Nephron progenitor cell (in vitro differentiated cells): Measurements from ENCODE around the gene CABP1.

Experiments
- DNase-seq: peaks from one replicate; pipeline ENCODE4 v3.0.0; 2021
- H3K27ac Mint-ChIP-seq: 2 replicates; pipeline ENCODE4 v1.8.0; 2021; ENCODE audit warnings: mild to moderate bottlenecking, moderate library complexity, mixed read lengths
- H3K27me3 Mint-ChIP-seq: 2 replicates; pipeline ENCODE4 v1.8.0; 2021; ENCODE audit warnings: mild to moderate bottlenecking, low read depth, mixed read lengths; ENCODE audit not compliant: poor library complexity
- H3K36me3 Mint-ChIP-seq: 2 replicates; pipeline ENCODE4 v1.8.0; 2021; ENCODE audit warnings: low read depth, mixed read lengths
- H3K4me1 Mint-ChIP-seq: 2 replicates; pipeline ENCODE4 v1.8.0; 2021; ENCODE audit warnings: mixed read lengths
- H3K4me3 Mint-ChIP-seq: 2 replicates; pipeline ENCODE4 v1.8.0; 2021; ENCODE audit warnings: mild to moderate bottlenecking, moderate library complexity, mixed read lengths
- H3K9me3 Mint-ChIP-seq: 2 replicates; pipeline ENCODE4 v1.8.0; 2021; ENCODE audit warnings: mild to moderate bottlenecking, moderate library complexity, mixed read lengths
- TF ChIP-seq, protein P1 (sequence below): fragments of 200-600 bp; sonication (generic); IDR thresholded peaks from 2 replicates; pipeline ENCODE4 v1.5.0; 2021; ENCODE audit warnings: antibody characterized with exemption

CABP1 gene

GRCh38 chr12:120698665-120699064 is 58.2 kb downstream of the CABP1 start:
- TF ChIP-seq, protein P1, sequence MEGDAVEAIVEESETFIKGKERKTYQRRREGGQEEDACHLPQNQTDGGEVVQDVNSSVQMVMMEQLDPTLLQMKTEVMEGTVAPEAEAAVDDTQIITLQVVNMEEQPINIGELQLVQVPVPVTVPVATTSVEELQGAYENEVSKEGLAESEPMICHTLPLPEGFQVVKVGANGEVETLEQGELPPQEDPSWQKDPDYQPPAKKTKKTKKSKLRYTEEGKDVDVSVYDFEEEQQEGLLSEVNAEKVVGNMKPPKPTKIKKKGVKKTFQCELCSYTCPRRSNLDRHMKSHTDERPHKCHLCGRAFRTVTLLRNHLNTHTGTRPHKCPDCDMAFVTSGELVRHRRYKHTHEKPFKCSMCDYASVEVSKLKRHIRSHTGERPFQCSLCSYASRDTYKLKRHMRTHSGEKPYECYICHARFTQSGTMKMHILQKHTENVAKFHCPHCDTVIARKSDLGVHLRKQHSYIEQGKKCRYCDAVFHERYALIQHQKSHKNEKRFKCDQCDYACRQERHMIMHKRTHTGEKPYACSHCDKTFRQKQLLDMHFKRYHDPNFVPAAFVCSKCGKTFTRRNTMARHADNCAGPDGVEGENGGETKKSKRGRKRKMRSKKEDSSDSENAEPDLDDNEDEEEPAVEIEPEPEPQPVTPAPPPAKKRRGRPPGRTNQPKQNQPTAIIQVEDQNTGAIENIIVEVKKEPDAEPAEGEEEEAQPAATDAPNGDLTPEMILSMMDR = no peak
- H3K27me3 Mint-ChIP-seq = peaks cover 3% of the 10 kb centered on the region
- H3K4me1 Mint-ChIP-seq = peaks cover 6% of the 10 kb centered on the region
- H3K36me3 Mint-ChIP-seq = peaks cover 71% of the 10 kb centered on the region
- no peak for DNase-seq
- no peaks in the 10 kb centered on the region for H3K9me3 Mint-ChIP-seq
- peak overlapping the region; percentile 64 for H3K27ac Mint-ChIP-seq
- H3K4me3 Mint-ChIP-seq = no peak overlapping the region

DNA sequence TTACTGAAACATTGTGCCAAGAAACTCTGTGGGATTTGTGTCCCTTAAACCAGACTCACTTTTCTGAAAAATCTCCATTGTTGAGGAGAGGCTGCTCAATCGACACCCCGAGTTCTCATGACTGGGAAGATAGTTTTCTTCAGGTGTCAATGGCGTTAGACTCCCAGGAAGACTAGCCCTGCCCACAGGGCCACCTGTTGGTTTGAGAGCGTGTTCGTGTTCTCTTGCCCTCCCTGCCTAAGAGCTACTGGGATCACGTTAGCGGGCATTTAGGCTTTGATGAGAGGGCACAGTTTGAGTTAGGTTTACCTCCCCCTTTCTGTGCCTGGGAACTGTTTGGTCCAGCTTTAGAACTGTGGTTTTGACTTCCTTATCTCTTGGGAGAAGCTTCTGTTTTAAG is 59.1 kb downstream of the CABP1 start:
- Mint-ChIP-seq H3K4me1 (no peaks in the 10 kb centered on the region), H3K27me3 (no peaks in the 10 kb centered on the region), H3K36me3 (peaks cover 62% of the 10 kb centered on the region), H3K27ac (peak overlapping the region; percentile 13), H3K9me3 (no peaks in the 10 kb centered on the region), H3K4me3 (no peak overlapping the region)
- no peak for DNase-seq
- TF ChIP-seq, protein P1 = no peak

DNA sequence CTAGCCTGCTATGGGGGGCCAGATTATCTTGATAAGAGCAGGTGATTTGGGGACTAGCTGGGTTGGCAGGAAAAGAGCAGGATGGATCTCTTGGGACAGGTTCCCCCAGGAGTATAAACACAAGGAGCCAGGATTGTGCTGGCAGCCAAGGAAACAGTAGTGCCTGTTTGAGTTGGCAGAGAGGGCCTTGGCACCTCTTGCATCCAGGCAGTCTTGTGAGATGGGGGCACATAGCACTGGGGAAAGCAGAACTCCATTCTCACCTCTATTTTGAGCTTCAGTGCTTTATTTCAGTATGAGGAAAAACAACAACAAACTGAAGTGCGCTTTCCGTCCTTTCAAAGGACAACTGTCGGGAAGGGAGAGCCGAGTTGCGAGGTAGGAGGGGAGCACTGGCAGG is 60.5 kb downstream of the CABP1 start:
- Mint-ChIP-seq H3K9me3 (no peaks in the 10 kb centered on the region), H3K27ac (peak overlapping the region; percentile 6), H3K4me1 (no peaks in the 10 kb centered on the region), H3K36me3 (peaks cover 60% of the 10 kb centered on the region), H3K4me3 (no peak overlapping the region), H3K27me3 (no peaks in the 10 kb centered on the region)
- DNase-seq = no peak
- TF ChIP-seq, protein P1 = no peak

DNA sequence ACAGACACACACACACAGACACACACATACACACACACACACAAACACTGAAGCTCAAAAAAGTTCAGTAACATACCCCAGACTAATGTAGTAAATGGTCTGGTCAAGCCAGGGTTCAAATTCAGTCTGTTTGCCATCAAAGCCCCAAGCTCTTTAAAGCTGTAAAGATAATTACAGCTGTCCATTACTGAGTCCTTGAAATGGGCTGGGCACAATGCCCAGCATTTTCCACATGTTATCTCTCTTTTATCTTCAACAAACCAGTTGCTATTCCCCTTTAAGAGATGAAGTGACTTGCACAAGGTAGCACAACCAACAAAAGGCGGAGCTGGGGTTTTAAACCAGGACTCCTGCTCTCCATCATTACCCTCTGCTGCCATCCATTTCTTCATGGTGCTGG is 62.2 kb downstream of the CABP1 start:
- TF ChIP-seq, protein P1 = no peak
- Mint-ChIP-seq H3K27ac (no peak overlapping the region), H3K36me3 (peaks cover 44% of the 10 kb centered on the region), H3K27me3 (no peaks in the 10 kb centered on the region), H3K9me3 (no peaks in the 10 kb centered on the region), H3K4me1 (no peaks in the 10 kb centered on the region), H3K4me3 (no peak overlapping the region)
- DNase-seq = no peak

DNA sequence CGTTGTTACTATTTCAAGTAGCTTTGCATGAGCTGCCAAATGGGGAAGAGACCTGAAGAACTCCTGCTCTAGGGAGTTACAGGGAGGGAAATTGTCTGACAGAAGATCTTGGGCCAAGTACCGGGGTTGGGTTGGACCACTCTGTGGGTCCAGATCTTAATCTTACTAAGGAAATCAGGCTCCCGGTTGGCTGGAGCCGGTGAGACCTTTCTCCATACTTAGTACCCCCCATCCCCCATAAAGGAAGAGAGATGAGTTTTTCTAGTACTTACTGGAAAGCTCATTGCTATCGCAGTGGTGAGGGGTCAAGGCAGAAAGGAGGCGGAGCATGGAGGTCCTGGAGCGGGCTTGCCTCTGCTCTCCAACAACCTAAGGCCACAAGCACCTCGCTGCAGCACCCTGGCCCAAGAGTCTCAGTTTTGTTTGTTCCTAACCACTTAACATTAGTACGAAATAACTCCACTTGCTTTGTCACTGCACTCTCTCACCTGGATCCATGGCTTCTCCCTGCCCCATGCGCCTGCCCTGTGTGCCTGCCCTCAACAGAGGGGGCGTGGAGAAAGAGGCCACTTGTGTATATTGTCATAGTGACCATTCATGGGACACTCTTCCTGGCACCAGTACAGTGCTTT is 63.0 kb downstream of the CABP1 start:
- DNase-seq = no peak
- H3K4me1 Mint-ChIP-seq = peaks cover under 1% of the 10 kb centered on the region
- peaks cover 44% of the 10 kb centered on the region for H3K36me3 Mint-ChIP-seq
- TF ChIP-seq, protein P1 = no peak
- no peaks in the 10 kb centered on the region for H3K27me3 Mint-ChIP-seq
- H3K9me3 Mint-ChIP-seq = no peaks in the 10 kb centered on the region
- H3K4me3 Mint-ChIP-seq = no peak overlapping the region
- H3K27ac Mint-ChIP-seq = peak overlapping the region; percentile 96

DNA sequence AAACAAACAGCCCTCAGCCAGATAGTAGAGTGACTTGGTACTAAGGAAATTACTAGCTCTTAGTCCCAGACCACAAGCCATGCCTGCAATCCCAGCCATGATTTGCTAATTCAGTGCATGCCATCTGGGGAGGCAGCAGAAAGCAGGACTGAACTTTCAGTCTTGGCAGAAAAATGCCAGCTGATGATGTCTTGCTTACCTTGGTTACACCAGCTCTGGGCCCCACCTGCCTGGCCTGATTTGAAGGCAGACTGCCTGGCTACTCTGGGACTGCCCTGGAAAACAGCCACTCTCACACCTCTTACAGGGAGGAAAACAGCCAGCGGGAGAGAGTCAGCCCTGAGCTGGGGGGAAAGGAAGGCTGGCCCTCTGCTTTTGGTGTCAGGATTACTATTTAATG is 65.2 kb downstream of the CABP1 start:
- Mint-ChIP-seq H3K36me3 (peaks cover 28% of the 10 kb centered on the region), H3K27me3 (no peaks in the 10 kb centered on the region), H3K27ac (no peak overlapping the region), H3K4me3 (no peak overlapping the region), H3K9me3 (no peaks in the 10 kb centered on the region), H3K4me1 (peaks cover 17% of the 10 kb centered on the region)
- DNase-seq = no peak
- TF ChIP-seq, protein P1 = no peak
